Neural cell (in vitro differentiated cells): ENCODE measurements around the gene CRABP2. TPM values are rescaled to one million over a fixed set of nuclear protein-coding genes. Genes with fewer than 3 reads are reported as not detected.
A peak's percentile ranks its signal among the peaks of the same experiment; 100 is the strongest.

Experiments used
- H2AFZ ChIP-seq: fragments of 200-600, 300-800 bp; sonication (generic), shearing (Covaris generic); 2 replicates; pipeline ENCODE4 v1.6.0; 2014; ENCODE audit warnings: low read depth, mild to moderate bottlenecking, antibody characterized with exemption, low read length, moderate library complexity
- H3F3A ChIP-seq: fragments of 200-600 bp; shearing (Covaris generic); 2 replicates; pipeline ENCODE4 v1.6.1; 2016; ENCODE audit warnings: mild to moderate bottlenecking, moderate library complexity, mixed read lengths, antibody characterized with exemption, low read length; ENCODE audit not compliant: insufficient read depth, poor library complexity, severe bottlenecking
- H3K27ac ChIP-seq: fragments of 200-600, 300-800 bp; sonication (generic), shearing (Covaris generic); 2 replicates; pipeline ENCODE4 v1.5.1; 2014; ENCODE audit warnings: mild to moderate bottlenecking, low read length, moderate library complexity
- H3K27me3 ChIP-seq: fragments of 300-800, 200-600 bp; sonication (generic), shearing (Covaris generic); 2 replicates; pipeline ENCODE4 v1.6.0; 2014; ENCODE audit warnings: mild to moderate bottlenecking, low read depth, low read length, moderate library complexity; ENCODE audit not compliant: insufficient read depth
- H3K36me3 ChIP-seq: fragments of 300-800, 200-600 bp; sonication (generic), shearing (Covaris generic); 2 replicates; pipeline ENCODE4 v1.5.1; 2014; ENCODE audit warnings: mild to moderate bottlenecking, antibody characterized with exemption, low read length, moderate library complexity; ENCODE audit not compliant: insufficient read depth
- H3K4me2 ChIP-seq: fragments of 300-800, 200-600 bp; sonication (generic), shearing (Covaris generic); 2 replicates; pipeline ENCODE4 v1.6.0; 2014; ENCODE audit warnings: mild to moderate bottlenecking, low read length
- H3K4me3 ChIP-seq: fragments of 300-800, 200-600 bp; sonication (generic), shearing (Covaris generic); 2 replicates; pipeline ENCODE4 v1.5.1; 2014; ENCODE audit warnings: mild to moderate bottlenecking, low read length, moderate library complexity
- H3K79me2 ChIP-seq: fragments of 200-600 bp; shearing (Covaris generic); replicated peaks from 2 replicates; pipeline ENCODE4 v1.6.0; 2014; ENCODE audit warnings: mild to moderate bottlenecking, low read length, moderate library complexity; ENCODE audit not compliant: insufficient read depth
- H3K9ac ChIP-seq: fragments of 300-800, 200-600 bp; sonication (generic), shearing (Covaris generic); 2 replicates; pipeline ENCODE4 v1.6.1; 2016; ENCODE audit warnings: mild to moderate bottlenecking, low read length, mixed read lengths
- H3K9me2 ChIP-seq: fragments of 200-600 bp; shearing (Covaris generic); 2 replicates; pipeline ENCODE4 v1.6.1; 2016; ENCODE audit warnings: mild to moderate bottlenecking, low read length, mixed read lengths; ENCODE audit not compliant: insufficient read depth
- H3K9me3 ChIP-seq: fragments of 200-600, 300-800 bp; sonication (generic), shearing (Covaris generic); 2 replicates; pipeline ENCODE4 v1.6.1; 2016; ENCODE audit warnings: mild to moderate bottlenecking, mixed run types, low read length, moderate library complexity, mixed read lengths
- H4K20me1 ChIP-seq: fragments of 200-600 bp; shearing (Covaris generic); 2 replicates; pipeline ENCODE4 v1.6.1; 2016; ENCODE audit warnings: mild to moderate bottlenecking, mixed run types; ENCODE audit not compliant: insufficient read depth
- EP300 ChIP-seq: fragments of 450-650 bp; conservative IDR thresholded peaks from 2 replicates; pipeline ENCODE4 v1.6.1; 2014; ENCODE audit warnings: antibody characterized with exemption, mild to moderate bottlenecking, moderate library complexity; ENCODE audit not compliant: poor library complexity, severe bottlenecking
- EZH2 ChIP-seq: fragments of 200-600, 300-800 bp; shearing (Covaris generic), sonication (generic); IDR thresholded peaks from 2 replicates; pipeline ENCODE4 v1.6.1; 2014; ENCODE audit warnings: antibody characterized with exemption, low read length, borderline replicate concordance, mild to moderate bottlenecking; ENCODE audit not compliant: insufficient read depth, poor library complexity, severe bottlenecking
- MXI1 ChIP-seq: fragments of 450-650 bp; conservative IDR thresholded peaks from 2 replicates; pipeline ENCODE4 v1.6.1; 2014; ENCODE audit warnings: antibody characterized with exemption, mild to moderate bottlenecking; ENCODE audit not compliant: poor library complexity, severe bottlenecking
- POLR2AphosphoS5 ChIP-seq: IDR thresholded peaks from 2 replicates; pipeline ENCODE4 v1.6.1; 2012
- RAD21 ChIP-seq: fragments of 450-650 bp; conservative IDR thresholded peaks from 2 replicates; pipeline ENCODE4 v1.6.1; 2014; ENCODE audit warnings: antibody characterized with exemption, mild to moderate bottlenecking, moderate library complexity
- SMC3 ChIP-seq: fragments of 450-650 bp; conservative IDR thresholded peaks from 2 replicates; pipeline ENCODE4 v1.6.1; 2014; ENCODE audit warnings: antibody characterized with exemption, mild to moderate bottlenecking, moderate library complexity; ENCODE audit not compliant: poor library complexity
- TAF1 ChIP-seq: IDR thresholded peaks from 2 replicates; pipeline ENCODE4 v1.6.1; 2012; ENCODE audit warnings: low read depth
- polyA plus RNA-seq: library from polyadenylated mRNA; depleted of rRNA; stranded (reverse); fragments of >200 nt; gene quantifications from 2 replicates; pipeline ENCODE4 v1.2.3, GENCODE V29; 2014
- TF ChIP-seq, protein P1 (sequence below): fragments of 450-650 bp; IDR thresholded peaks from 2 replicates; pipeline ENCODE4 v1.5.1; 2014; ENCODE audit warnings: antibody characterized with exemption, mild to moderate bottlenecking, moderate library complexity; ENCODE audit not compliant: poor library complexity, severe bottlenecking
- TF ChIP-seq, protein P2 (sequence below): IDR thresholded peaks from 2 replicates; pipeline ENCODE4 v1.6.1; 2012; ENCODE audit warnings: borderline replicate concordance

Gene CRABP2
- polyA plus RNA-seq, 1 donor from 2014 or later, result 7.7 TPM

DNA sequence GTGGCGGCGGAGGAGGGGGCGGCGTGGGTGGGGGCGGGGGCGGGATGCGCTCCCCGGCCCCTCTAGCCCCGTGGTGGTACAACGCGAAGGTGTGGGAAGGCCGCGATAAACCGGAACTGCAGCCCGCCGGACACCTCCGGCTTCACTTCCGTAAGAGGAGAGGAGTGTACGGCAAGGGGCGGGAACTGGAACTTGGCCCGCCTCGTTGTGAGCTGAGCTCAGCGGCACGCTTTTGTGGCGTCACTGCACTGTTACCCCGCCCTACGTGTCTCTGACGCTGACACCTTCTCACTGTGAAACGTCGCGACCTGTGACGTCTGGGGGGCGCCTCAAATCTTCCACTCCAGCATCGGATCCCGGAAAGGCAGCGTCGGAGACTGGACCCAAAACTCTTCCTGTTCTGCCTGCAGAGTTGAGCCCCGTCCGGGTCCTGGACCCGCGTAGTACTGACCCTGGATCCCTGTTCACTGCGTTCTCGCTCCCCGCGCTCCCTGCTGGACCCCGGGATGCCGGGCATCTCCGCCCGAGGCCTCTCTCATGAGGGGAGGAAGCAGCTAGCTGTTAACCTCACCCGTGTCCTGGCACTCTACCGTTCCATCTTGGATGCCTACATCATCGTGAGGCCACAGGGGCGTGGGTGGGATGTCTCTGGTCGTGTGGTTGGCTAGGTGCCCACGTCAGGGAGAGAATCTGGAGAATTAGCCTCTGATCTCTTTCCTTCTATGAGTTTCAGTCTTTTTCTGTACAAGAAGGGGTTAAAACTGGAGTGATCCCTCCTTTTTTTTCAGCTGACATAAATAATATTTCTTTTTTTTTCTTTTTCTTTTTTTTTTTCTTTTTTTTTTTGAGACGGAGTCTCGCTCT is 23.4 kb upstream of the CRABP2 start, which contains the start of gene ISG20L2:
Gene ISG20L2 (minus strand): TSS at position 168 of the 864 bp plus-strand sequence. CDS start 1,114 bp downstream, outside the sequence.
- Histone ChIP-seq H3F3A (no peaks in the 10 kb centered on the region), H3K9me2 (no peaks in the 10 kb centered on the region), H3K27ac (peak within 1 kb of the TSS; percentile 97), H3K4me2 (peak within 1 kb of the TSS; percentile 98), H3K79me2 (peaks cover 39% of the 10 kb centered on the region), H3K36me3 (peaks cover 2% of the 10 kb centered on the region), H3K9me3 (no peaks in the 10 kb centered on the region), H2AFZ (peak within 1 kb of the TSS; percentile 93), H3K9ac (peak within 1 kb of the TSS; percentile 96), H3K4me3 (peak within 1 kb of the TSS; percentile 91), H3K27me3 (no peaks in the 10 kb centered on the region), H4K20me1 (peaks cover 8% of the 10 kb centered on the region)
- TF ChIP-seq RAD21 (peak; percentile 39), EP300 (peak; percentile 77), TAF1 (peak; percentile 36), SMC3 (peak; percentile 50), POLR2AphosphoS5 (peak; percentile 90), MXI1 (peak; percentile 24), EZH2 (no peak)
- TF ChIP-seq, protein P1, sequence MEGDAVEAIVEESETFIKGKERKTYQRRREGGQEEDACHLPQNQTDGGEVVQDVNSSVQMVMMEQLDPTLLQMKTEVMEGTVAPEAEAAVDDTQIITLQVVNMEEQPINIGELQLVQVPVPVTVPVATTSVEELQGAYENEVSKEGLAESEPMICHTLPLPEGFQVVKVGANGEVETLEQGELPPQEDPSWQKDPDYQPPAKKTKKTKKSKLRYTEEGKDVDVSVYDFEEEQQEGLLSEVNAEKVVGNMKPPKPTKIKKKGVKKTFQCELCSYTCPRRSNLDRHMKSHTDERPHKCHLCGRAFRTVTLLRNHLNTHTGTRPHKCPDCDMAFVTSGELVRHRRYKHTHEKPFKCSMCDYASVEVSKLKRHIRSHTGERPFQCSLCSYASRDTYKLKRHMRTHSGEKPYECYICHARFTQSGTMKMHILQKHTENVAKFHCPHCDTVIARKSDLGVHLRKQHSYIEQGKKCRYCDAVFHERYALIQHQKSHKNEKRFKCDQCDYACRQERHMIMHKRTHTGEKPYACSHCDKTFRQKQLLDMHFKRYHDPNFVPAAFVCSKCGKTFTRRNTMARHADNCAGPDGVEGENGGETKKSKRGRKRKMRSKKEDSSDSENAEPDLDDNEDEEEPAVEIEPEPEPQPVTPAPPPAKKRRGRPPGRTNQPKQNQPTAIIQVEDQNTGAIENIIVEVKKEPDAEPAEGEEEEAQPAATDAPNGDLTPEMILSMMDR, result peak; percentile 28
- TF ChIP-seq, protein P2, sequence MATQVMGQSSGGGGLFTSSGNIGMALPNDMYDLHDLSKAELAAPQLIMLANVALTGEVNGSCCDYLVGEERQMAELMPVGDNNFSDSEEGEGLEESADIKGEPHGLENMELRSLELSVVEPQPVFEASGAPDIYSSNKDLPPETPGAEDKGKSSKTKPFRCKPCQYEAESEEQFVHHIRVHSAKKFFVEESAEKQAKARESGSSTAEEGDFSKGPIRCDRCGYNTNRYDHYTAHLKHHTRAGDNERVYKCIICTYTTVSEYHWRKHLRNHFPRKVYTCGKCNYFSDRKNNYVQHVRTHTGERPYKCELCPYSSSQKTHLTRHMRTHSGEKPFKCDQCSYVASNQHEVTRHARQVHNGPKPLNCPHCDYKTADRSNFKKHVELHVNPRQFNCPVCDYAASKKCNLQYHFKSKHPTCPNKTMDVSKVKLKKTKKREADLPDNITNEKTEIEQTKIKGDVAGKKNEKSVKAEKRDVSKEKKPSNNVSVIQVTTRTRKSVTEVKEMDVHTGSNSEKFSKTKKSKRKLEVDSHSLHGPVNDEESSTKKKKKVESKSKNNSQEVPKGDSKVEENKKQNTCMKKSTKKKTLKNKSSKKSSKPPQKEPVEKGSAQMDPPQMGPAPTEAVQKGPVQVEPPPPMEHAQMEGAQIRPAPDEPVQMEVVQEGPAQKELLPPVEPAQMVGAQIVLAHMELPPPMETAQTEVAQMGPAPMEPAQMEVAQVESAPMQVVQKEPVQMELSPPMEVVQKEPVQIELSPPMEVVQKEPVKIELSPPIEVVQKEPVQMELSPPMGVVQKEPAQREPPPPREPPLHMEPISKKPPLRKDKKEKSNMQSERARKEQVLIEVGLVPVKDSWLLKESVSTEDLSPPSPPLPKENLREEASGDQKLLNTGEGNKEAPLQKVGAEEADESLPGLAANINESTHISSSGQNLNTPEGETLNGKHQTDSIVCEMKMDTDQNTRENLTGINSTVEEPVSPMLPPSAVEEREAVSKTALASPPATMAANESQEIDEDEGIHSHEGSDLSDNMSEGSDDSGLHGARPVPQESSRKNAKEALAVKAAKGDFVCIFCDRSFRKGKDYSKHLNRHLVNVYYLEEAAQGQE, result peak; percentile 90

DNA sequence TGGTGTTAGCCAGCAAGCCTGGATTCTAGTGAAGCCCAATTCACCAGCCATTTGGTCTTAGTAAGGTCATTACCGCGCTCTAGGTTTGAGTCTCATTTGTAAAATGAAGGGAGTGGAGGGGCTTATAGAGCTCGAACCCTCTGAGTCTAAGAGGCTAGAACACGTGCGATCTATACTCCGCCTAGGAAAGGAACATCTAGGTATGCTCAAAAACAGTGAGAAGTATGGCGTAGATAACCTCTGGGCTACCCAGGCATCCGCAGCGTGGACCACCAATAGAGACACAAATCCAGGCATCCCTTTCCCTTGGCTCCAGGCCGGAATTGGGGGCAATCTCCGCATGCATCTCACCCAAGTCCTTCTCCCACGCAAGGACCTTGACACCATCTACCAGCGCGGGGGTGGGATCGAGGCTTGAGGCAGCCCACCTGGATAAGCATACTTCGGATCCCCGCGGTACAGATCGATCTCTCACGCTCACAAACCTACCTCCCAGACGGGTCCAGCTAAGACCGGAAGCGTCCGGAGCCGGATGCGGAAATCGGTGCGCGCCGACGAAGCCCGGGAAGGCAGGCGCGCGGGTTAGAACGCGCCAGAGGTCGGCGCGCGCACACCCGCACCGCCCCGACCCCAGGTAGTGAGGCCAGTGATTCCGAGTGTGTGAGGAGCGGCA is 22.7 kb upstream of the CRABP2 start, which contains the start of gene METTL25B:
Gene METTL25B (plus strand): TSS at position 544 of the 673 bp plus-strand sequence. CDS start 636 bp downstream, outside the sequence.
- Histone ChIP-seq H3K79me2 (peaks cover 39% of the 10 kb centered on the region), H3K27me3 (no peaks in the 10 kb centered on the region), H3K4me2 (peak within 1 kb of the TSS; percentile 98), H2AFZ (peak within 1 kb of the TSS; percentile 93), H3K36me3 (peaks cover 7% of the 10 kb centered on the region), H3F3A (no peaks in the 10 kb centered on the region), H3K27ac (peak within 1 kb of the TSS; percentile 97), H3K9me2 (no peaks in the 10 kb centered on the region), H3K4me3 (peak within 1 kb of the TSS; percentile 91), H4K20me1 (peaks cover 8% of the 10 kb centered on the region), H3K9me3 (no peaks in the 10 kb centered on the region), H3K9ac (peak within 1 kb of the TSS; percentile 96)
- TF ChIP-seq SMC3 (peak; percentile 22), RAD21 (peak; percentile 13), TAF1 (peak; percentile 14), POLR2AphosphoS5 (peak; percentile 71), MXI1 (peak; percentile 89), EP300 (no peak)
- TF ChIP-seq, protein P2, result no peak
- TF ChIP-seq, protein P1, result no peak
